ENCODE measurements around the gene ALCAM. TPM values are rescaled to one million over a fixed set of nuclear protein-coding genes. Genes with fewer than 3 reads are reported as not detected.

ALCAM gene
- total RNA-seq, 1 donor from 2014 or later, result 90.3 TPM

DNA sequence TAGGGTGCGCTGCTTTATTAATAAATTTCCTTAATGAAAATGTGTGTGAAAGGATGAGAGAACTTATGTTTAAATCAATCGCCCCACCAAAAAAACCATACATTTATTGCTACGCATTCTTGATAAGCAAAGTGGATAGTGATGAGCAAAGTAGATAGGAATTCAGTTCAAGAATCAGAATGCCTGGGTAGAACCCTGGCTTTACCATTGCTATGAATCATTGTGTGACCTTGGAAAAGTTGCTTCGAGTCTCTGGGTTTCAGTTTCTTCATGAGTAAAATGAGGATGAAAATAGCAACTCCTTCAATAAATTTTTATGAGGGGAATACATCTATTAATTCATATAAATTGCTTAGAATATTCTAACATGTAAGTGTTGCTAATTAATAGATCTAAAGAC lies 2.6 kb upstream of the ALCAM start:
- Mint-ChIP-seq H3K4me3 (no peak overlapping the region), H3K27ac (no peak overlapping the region), H3K4me1 (peaks cover 31% of the 10 kb centered on the region), H3K27me3 (ENCODE audit: low read depth) (no peaks in the 10 kb centered on the region), H3K9me3 (no peaks in the 10 kb centered on the region), H3K36me3 (no peaks in the 10 kb centered on the region)
- DNase-seq (ENCODE audit: low spot score in 2 of 2, unreplicated experiment in 2 of 2), result no peak
- TF ChIP-seq, protein P1, sequence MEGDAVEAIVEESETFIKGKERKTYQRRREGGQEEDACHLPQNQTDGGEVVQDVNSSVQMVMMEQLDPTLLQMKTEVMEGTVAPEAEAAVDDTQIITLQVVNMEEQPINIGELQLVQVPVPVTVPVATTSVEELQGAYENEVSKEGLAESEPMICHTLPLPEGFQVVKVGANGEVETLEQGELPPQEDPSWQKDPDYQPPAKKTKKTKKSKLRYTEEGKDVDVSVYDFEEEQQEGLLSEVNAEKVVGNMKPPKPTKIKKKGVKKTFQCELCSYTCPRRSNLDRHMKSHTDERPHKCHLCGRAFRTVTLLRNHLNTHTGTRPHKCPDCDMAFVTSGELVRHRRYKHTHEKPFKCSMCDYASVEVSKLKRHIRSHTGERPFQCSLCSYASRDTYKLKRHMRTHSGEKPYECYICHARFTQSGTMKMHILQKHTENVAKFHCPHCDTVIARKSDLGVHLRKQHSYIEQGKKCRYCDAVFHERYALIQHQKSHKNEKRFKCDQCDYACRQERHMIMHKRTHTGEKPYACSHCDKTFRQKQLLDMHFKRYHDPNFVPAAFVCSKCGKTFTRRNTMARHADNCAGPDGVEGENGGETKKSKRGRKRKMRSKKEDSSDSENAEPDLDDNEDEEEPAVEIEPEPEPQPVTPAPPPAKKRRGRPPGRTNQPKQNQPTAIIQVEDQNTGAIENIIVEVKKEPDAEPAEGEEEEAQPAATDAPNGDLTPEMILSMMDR (IDR thresholded peaks at IDR 0.05; ENCODE audit: unreplicated experiment), result no peak

DNA sequence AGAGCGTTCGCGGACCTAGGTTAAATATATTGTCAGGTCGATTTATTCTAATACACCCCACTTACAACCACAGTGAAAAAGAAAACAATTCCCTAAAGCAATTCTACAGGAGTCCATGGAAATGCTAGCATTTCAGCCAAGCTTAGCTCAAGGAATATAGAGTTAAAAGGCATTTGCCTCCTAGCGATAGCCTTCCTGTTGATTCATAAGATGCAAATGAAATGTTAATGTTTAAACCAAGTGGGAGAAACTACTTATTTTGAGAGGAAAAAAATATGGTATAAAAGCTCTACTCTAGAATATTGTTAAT lies 1.7 kb upstream of the ALCAM start:
- TF ChIP-seq, protein P1 (IDR thresholded peaks at IDR 0.05; ENCODE audit: unreplicated experiment), result no peak
- no peaks in the 10 kb centered on the region for H3K27me3 Mint-ChIP-seq (ENCODE audit: low read depth)
- peaks cover 35% of the 10 kb centered on the region for H3K4me1 Mint-ChIP-seq
- H3K9me3 Mint-ChIP-seq, result no peaks in the 10 kb centered on the region
- H3K27ac Mint-ChIP-seq, result peak overlapping the region; percentile 92
- no peak for DNase-seq (ENCODE audit: low spot score in 2 of 2, unreplicated experiment in 2 of 2)
- no peaks in the 10 kb centered on the region for H3K36me3 Mint-ChIP-seq
- H3K4me3 Mint-ChIP-seq, result peak overlapping the region; percentile 92

DNA sequence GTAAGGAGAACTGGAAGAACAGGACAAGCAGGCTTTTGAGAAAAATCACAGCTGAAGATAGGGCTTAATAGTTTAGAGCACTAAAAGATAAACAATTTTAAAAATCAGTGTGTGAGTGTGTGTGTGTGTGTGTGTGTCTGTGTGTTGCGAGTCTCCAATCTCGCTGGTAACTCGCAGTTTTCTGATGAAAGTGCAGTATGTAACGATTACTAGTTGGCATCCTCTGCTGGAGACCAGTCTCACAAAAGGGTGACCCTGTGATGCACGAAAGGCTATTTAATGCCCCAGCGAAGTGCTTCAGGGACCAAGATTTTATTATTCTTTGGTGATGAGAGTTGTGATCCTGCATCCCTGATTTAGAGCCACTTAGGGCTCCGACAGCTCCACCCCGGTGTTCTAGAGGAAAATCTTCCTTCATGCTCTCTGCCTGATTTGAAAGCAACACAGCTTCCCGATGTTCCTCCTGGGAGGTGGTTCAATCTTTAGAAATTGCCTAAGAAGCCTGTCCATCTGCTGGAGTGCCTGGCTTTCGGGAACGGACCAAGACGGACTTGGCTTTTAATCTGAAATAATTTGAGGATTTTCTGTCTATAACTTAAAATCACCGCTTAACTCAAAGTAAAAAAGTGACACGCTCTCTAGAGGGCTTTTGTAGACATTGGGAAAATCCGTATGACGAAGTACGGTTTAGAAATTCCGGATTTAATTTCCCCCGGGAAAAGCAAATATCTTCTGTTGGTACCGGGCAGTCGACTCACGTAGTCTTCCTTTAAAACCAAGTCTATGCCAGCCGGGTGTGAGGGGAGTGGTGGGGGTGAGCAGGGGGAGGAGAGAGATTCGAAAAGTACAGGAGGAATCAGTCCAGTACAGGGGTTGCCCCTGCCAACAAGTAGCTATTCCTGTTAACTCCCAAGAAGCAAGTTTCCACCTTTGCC lies 1.1 kb upstream of the ALCAM start:
- H3K27ac Mint-ChIP-seq, result peak overlapping the region; percentile 92
- H3K4me3 Mint-ChIP-seq, result peak overlapping the region; percentile 92
- DNase-seq (ENCODE audit: low spot score in 2 of 2, unreplicated experiment in 2 of 2), result no peak
- no peaks in the 10 kb centered on the region for H3K27me3 Mint-ChIP-seq (ENCODE audit: low read depth)
- H3K9me3 Mint-ChIP-seq, result no peaks in the 10 kb centered on the region
- no peaks in the 10 kb centered on the region for H3K36me3 Mint-ChIP-seq
- TF ChIP-seq, protein P1 (IDR thresholded peaks at IDR 0.05; ENCODE audit: unreplicated experiment), result no peak
- H3K4me1 Mint-ChIP-seq, result peaks cover 40% of the 10 kb centered on the region

DNA sequence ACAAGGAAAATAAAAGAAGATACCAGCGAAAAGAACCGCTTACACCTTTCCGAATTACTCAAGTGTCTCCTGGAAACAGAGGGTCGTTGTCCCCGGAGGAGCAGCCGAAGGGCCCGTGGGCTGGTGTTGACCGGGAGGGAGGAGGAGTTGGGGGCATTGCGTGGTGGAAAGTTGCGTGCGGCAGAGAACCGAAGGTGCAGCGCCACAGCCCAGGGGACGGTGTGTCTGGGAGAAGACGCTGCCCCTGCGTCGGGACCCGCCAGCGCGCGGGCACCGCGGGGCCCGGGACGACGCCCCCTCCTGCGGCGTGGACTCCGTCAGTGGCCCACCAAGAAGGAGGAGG lies 325 bp downstream of the ALCAM start:
- H3K4me1 Mint-ChIP-seq, result peaks cover 47% of the 10 kb centered on the region
- H3K9me3 Mint-ChIP-seq, result no peaks in the 10 kb centered on the region
- H3K27me3 Mint-ChIP-seq (ENCODE audit: low read depth), result no peaks in the 10 kb centered on the region
- no peaks in the 10 kb centered on the region for H3K36me3 Mint-ChIP-seq
- peak overlapping the region; percentile 92 for H3K4me3 Mint-ChIP-seq
- TF ChIP-seq, protein P1 (IDR thresholded peaks at IDR 0.05; ENCODE audit: unreplicated experiment), result no peak
- peak overlapping the region; percentile 88 for H3K27ac Mint-ChIP-seq
- peak in 1 of 2 experiments; percentile 61 for DNase-seq (ENCODE audit: low spot score in 2 of 2, unreplicated experiment in 2 of 2)

DNA sequence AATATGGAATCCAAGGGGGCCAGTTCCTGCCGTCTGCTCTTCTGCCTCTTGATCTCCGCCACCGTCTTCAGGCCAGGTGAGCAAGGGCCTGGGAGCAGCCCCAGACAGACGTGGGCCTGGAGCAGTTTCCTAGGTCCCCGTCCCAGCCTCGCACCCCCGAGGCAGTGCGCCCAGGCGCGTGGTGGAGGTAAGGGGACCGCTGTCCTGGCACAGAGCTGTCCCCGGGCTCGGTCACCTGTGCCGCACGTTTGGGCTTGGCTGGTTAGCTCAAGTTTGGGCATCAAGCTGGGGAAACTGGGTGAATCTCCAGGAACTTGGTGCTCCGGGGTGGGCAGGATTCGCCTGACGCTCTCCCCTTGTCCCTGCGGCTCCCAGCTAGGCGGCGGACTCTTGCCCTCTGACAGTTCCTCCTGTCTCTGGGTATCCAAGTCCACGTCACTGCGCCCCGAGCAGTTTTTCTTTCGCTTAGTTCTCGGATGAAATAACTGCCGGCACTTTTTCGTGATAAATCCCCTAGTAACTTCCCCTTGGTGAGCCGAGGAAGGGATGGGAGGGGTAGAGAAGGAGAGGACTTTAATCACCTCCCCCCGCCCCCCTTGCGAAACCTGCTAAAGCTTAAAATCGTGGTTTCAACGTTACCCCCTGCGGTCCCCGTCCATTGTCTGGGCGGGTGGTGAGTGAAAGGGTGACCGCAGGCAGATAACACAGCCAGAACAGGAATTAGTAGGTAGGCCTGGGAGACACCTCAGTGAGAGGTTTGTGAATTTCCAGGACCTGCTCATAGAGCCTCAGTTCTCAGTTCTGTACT lies 901 bp downstream of the ALCAM start:
- Mint-ChIP-seq H3K9me3 (no peaks in the 10 kb centered on the region), H3K36me3 (no peaks in the 10 kb centered on the region), H3K27me3 (ENCODE audit: low read depth) (no peaks in the 10 kb centered on the region), H3K4me3 (peak overlapping the region; percentile 92), H3K4me1 (peaks cover 50% of the 10 kb centered on the region), H3K27ac (peak overlapping the region; percentile 98)
- peak in 1 of 2 experiments; percentile 51 for DNase-seq (ENCODE audit: low spot score in 2 of 2, unreplicated experiment in 2 of 2)
- TF ChIP-seq, protein P1 (IDR thresholded peaks at IDR 0.05; ENCODE audit: unreplicated experiment), result no peak
